ENCODE measurements around the gene LIN7B. TPM values are rescaled to one million over a fixed set of nuclear protein-coding genes. Genes with fewer than 3 reads are reported as not detected.

The LIN7B gene
- total RNA-seq, 4 donors from 2014 or later = 53.9 to 62.5 (median 54.7) TPM

DNA sequence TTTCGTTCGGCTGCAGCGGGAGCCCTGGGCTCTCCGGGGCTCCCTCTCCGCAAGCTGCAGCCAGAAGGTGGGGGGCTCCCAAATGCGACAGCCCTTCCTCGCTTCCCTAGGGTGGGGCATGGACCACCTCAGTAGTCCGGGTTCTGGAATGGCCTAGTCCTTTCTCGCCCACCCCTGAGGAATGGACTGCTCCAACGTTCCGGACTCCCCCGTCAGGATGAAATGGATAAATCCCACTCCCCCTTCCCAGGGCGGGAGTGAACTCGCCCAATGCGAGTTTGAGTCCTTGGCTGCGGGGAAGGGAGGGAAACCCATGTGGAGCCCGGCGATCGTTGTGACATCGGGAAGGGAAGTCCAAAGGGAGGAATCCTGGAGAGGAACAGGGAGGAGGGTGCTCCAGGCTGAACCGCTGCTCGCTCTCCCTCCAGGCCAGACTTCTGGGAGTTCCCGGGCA lies 35.5 kb downstream of the LIN7B start:
- TF ChIP-seq POLR2A (IDR thresholded peaks at IDR 0.05) (no peak), CTCF (IDR thresholded peaks at IDR 0.05) (no peak)
- intact Hi-C loops (cut with DNase I; ENCODE audit: low total_unique reads) = loop anchor here (5.0 to 10.0 kb wide), 2 partner anchors 52 to 155 kb away; partner anchors contain the start of genes GYS1 and RUVBL2
- peak overlapping the region; percentile 63 for H3K4me3 ChIP-seq (ENCODE audit: low read depth, poor library complexity, severe bottlenecking)
- 1% methylated on average over 23 of the region's 23 CpGs for WGBS, 2 donors
- peak; percentile 73 to 94 for DNase-seq (ENCODE audit: low spot score in 2 of 2)

- H3K4me3 ChIP-seq (ENCODE audit: low read depth, poor library complexity, severe bottlenecking) = peak overlapping the region; percentile 63
- 1% methylated on average over 52 to 68 of the region's 75 CpGs for WGBS, 2 donors
- intact Hi-C loops (cut with DNase I; ENCODE audit: low total_unique reads) = no loop called here
- TF ChIP-seq CTCF (IDR thresholded peaks at IDR 0.05) = no peak
- DNase-seq (ENCODE audit: low spot score in 2 of 2) = peak; percentile 73 to 96
These were observed 36.2 kb downstream of the LIN7B start for GRCh38 chr19:49150106-49150943.

GRCh38 chr19:49150944-49151243 lies 36.7 kb downstream of the LIN7B start:
- intact Hi-C loops (cut with DNase I; ENCODE audit: low total_unique reads) = no loop called here
- 3 to 4% methylated on average over 14 to 16 of the region's 16 CpGs for WGBS, 2 donors
- TF ChIP-seq CTCF (IDR thresholded peaks at IDR 0.05) = no peak
- TF ChIP-seq POLR2A (IDR thresholded peaks at IDR 0.05) = no peak
- H3K4me3 ChIP-seq (ENCODE audit: low read depth, poor library complexity, severe bottlenecking) = peak overlapping the region; percentile 63
- DNase-seq (ENCODE audit: low spot score in 2 of 2) = no peak

DNA sequence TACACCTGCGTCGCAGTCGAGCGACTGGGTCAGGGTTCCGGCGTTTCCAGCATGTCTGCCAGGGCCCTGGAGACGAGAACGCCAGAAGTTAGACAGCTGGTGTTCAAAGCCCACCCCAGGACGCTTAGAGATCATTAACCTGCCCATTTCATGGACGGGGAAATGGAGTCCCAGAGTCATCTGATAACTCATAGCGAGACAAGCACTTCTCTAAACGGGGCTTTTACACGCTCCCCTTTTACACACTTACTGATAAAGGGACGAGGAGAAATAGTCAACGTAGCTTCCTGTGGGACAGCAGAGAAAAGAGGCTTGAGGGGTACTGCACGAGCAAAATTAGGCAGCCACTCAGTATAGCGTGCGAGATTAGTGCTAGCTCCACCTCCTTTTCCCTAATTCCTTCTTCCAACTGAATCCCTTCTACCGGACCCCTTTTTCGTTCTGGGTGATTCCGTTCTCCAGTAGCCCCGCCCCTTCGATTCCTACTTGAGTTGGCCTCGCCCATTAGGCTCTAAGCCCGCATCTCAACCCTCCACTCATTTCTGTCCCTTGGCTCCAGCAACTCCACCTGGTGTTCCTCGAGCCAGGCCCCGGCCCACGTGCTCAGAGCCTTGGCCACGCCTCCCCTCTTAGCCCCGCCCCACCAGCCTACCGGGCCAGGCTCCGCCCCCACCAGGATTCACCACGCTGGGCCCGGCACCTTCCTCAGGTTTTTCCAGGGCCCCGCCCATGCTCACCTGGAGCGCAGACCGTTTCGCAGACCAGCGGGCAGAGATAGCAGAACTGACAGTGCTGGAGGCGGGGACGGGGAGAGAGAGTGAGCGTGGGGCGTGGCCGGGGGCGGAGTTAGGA lies 37.3 kb downstream of the LIN7B start:
- no peak overlapping the region for H3K4me3 ChIP-seq (ENCODE audit: low read depth, poor library complexity, severe bottlenecking)
- intact Hi-C loops (cut with DNase I; ENCODE audit: low total_unique reads) = no loop called here
- DNase-seq (ENCODE audit: low spot score in 2 of 2) = peak; percentile 88 to 97
- TF ChIP-seq CTCF (IDR thresholded peaks at IDR 0.05) (no peak), POLR2A (IDR thresholded peaks at IDR 0.05) (no peak)
- WGBS, 2 donors = 3 to 6% methylated on average over 45 of the region's 45 CpGs

DNA sequence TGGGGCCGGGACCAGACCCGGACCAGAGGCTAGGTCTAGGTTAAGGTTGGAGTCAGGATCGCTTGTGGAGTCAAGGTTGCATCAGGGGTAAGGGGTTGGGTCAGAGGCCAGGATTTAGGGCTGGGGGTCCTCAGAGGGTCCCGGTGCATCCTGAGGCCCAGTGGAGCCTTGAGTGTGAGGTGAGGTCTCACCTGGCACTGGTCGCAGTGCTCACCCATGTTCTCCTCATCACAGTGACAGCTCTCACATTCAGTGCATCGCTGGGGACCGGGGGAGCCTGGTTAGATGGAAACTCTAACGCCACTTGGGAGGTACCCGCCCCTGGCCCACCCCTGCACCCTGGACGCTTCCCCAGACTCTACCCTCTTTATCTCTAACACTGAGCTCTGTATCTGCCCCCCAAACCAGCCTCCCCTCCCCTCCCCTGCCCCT lies 38.0 kb downstream of the LIN7B start:
- no peak overlapping the region for H3K4me3 ChIP-seq (ENCODE audit: low read depth, poor library complexity, severe bottlenecking)
- no peak for TF ChIP-seq POLR2A (IDR thresholded peaks at IDR 0.05)
- no peak for TF ChIP-seq CTCF (IDR thresholded peaks at IDR 0.05)
- intact Hi-C loops (cut with DNase I; ENCODE audit: low total_unique reads) = no loop called here

More for the DNA sequence above, 38.0 kb downstream of the LIN7B start:
- no peak for DNase-seq (ENCODE audit: low spot score in 2 of 2)
- 34 to 39% methylated on average over 10 of the region's 10 CpGs for WGBS, 2 donors

All from lower leg skin (tissue), 4 donors.